IMR-90 (cell line): ENCODE data around the gene ZNF439. TPM values are rescaled to one million over a fixed set of nuclear protein-coding genes. Genes with fewer than 3 reads are reported as not detected.

ENCODE experiments used
- ATAC-seq: fragments of 200-7000 bp; cut with Tn5 transposase; 2 replicates; pipeline ENCODE4 v1.9.1; 2020; ENCODE audit warnings: low read depth, mild to moderate bottlenecking, moderate library complexity
- BruUV-seq: library from RNA; stranded (reverse); fragments of 400-500 nt; replicated peaks from 2 replicates; lab custom pipeline; 2021; lab: Mats Ljungman, UMichigan
- CTCF ChIA-PET: fragments of 300-600 bp; formaldehyde crosslinking; extraction: SDS; loops from one replicate; lab custom pipeline; 2021; ENCODE audit warnings: antibody characterized with exemption; lab: Yijun Ruan, JAX
- POLR2A ChIA-PET: fragments of 300-600 bp; sonication (Branson Sonifier 250); formaldehyde crosslinking; loops from one replicate; lab custom pipeline; 2022; ENCODE audit warnings: antibody characterized with exemption; ENCODE audit not compliant: unreplicated experiment; lab: Charles Lee
- DNase-seq: peaks from one replicate; pipeline ENCODE4 v3.0.0; 2013
- H2AFZ ChIP-seq: replicated peaks from 2 replicates; pipeline ENCODE3; 2013; ENCODE audit warnings: low read length, mild to moderate bottlenecking; ENCODE audit not compliant: poor library complexity
- H2AK5ac ChIP-seq: 2 replicates; pipeline ENCODE4 v1.6.1; 2013; ENCODE audit warnings: low read depth, low read length, inconsistent platforms
- H2AK9ac ChIP-seq: replicated peaks from 2 replicates; pipeline ENCODE3; 2013; ENCODE audit warnings: mild to moderate bottlenecking, low read depth, low read length, moderate library complexity; ENCODE audit not compliant: poor library complexity
- H2BK120ac ChIP-seq: 2 replicates; pipeline ENCODE4 v1.6.1; 2013; ENCODE audit warnings: low read depth, low read length, inconsistent platforms
- H2BK15ac ChIP-seq: 3 replicates; pipeline ENCODE4 v1.6.1; 2013; ENCODE audit warnings: low read depth, low read length, inconsistent platforms
- H2BK20ac ChIP-seq: 2 replicates; pipeline ENCODE4 v1.6.1; 2013; ENCODE audit warnings: low read depth, mild to moderate bottlenecking, inconsistent platforms, low read length, moderate library complexity
- H2BK5ac ChIP-seq: 2 replicates; pipeline ENCODE4 v1.6.1; 2013; ENCODE audit warnings: mild to moderate bottlenecking, low read depth, low read length, inconsistent platforms; ENCODE audit not compliant: poor library complexity, severe bottlenecking
- H3K14ac ChIP-seq: replicated peaks from 2 replicates; pipeline ENCODE4 v1.6.1; 2013; ENCODE audit warnings: low read depth, low read length, inconsistent platforms
- H3K18ac ChIP-seq: 2 replicates; pipeline ENCODE4 v1.6.1; 2013; ENCODE audit warnings: low read depth, low read length, control low read depth
- H3K23ac ChIP-seq: 2 replicates; pipeline ENCODE4 v1.6.1; 2013; ENCODE audit warnings: low read depth, low read length, inconsistent platforms
- H3K27ac ChIP-seq: 2 replicates; pipeline ENCODE4 v1.5.1; 2013; ENCODE audit warnings: mild to moderate bottlenecking, control low read depth, low read length; ENCODE audit not compliant: insufficient read depth
- H3K27me3 ChIP-seq: 2 replicates; pipeline ENCODE4 v1.6.1; 2013; ENCODE audit warnings: low read length; ENCODE audit not compliant: control insufficient read depth, insufficient read depth
- H3K36me3 ChIP-seq: 2 replicates; pipeline ENCODE4 v1.6.1; 2013; ENCODE audit warnings: low read length, mixed read lengths; ENCODE audit not compliant: control insufficient read depth, insufficient read depth
- H3K4ac ChIP-seq: 2 replicates; pipeline ENCODE4 v1.6.1; 2013; ENCODE audit warnings: low read depth, low read length, inconsistent platforms
- H3K4me1 ChIP-seq: 2 replicates; pipeline ENCODE4 v1.6.1; 2013; ENCODE audit warnings: low read length, mixed read lengths; ENCODE audit not compliant: control insufficient read depth, insufficient read depth
- H3K4me2 ChIP-seq: 2 replicates; pipeline ENCODE4 v1.6.1; 2013; ENCODE audit warnings: low read depth, mild to moderate bottlenecking, control low read depth, low read length, moderate library complexity
- H3K4me3 ChIP-seq: 2 replicates; pipeline ENCODE4 v1.5.1; 2013; ENCODE audit warnings: low read depth, mild to moderate bottlenecking, control low read depth, low read length, moderate library complexity; ENCODE audit not compliant: insufficient read depth
- H3K56ac ChIP-seq: 2 replicates; pipeline ENCODE4 v1.6.1; 2013; ENCODE audit warnings: low read length, inconsistent platforms; ENCODE audit not compliant: insufficient read depth; ENCODE audit errors: extremely low read depth
- H3K79me1 ChIP-seq, 2 experiments: 2 replicates each; pipeline ENCODE4 v1.6.1; 2013; ENCODE audit warnings: low read length in 2 of 2, inconsistent platforms in 1 of 2, low read depth in 1 of 2
- H3K9ac ChIP-seq: 2 replicates; pipeline ENCODE4 v1.6.1; 2013; ENCODE audit warnings: low read depth, low read length, control low read depth
- H3K9me1 ChIP-seq: 2 replicates; pipeline ENCODE4 v1.6.1; 2013; ENCODE audit warnings: low read length, inconsistent platforms; ENCODE audit not compliant: insufficient read depth
- H3K9me3 ChIP-seq: 2 replicates; pipeline ENCODE4 v1.6.1; 2013; ENCODE audit warnings: low read length; ENCODE audit not compliant: control insufficient read depth, insufficient read depth
- H4K20me1 ChIP-seq: 2 replicates; pipeline ENCODE4 v1.6.1; 2013; ENCODE audit warnings: low read length, inconsistent platforms; ENCODE audit not compliant: insufficient read depth
- H4K5ac ChIP-seq: 2 replicates; pipeline ENCODE4 v1.6.1; 2013; ENCODE audit warnings: mild to moderate bottlenecking, low read depth, low read length, control low read depth
- H4K8ac ChIP-seq, 2 experiments: 2 replicates each; pipeline ENCODE4 v1.6.1; 2013; ENCODE audit warnings: low read depth in 2 of 2, low read length in 2 of 2, control low read depth in 1 of 2, inconsistent platforms in 1 of 2
- H4K91ac ChIP-seq: 2 replicates; pipeline ENCODE4 v1.6.1; 2013; ENCODE audit warnings: low read depth, low read length, inconsistent platforms; ENCODE audit not compliant: insufficient read depth
- BHLHE40 ChIP-seq: fragments of 150-350 bp; IDR thresholded peaks from 2 replicates; pipeline ENCODE4 v1.6.1; 2016; ENCODE audit warnings: mild to moderate bottlenecking, low read depth, low read length
- CEBPB ChIP-seq: IDR thresholded peaks from 2 replicates; pipeline ENCODE4 v1.6.1; 2012; ENCODE audit warnings: low read depth, low read length, improper control_type of control experiment
- CHD1 ChIP-seq: IDR thresholded peaks from 2 replicates; pipeline ENCODE4 v1.6.1; 2012; ENCODE audit warnings: low read depth, low read length, improper control_type of control experiment
- FOS ChIP-seq: fragments of 150-350 bp; IDR thresholded peaks from 2 replicates; pipeline ENCODE4 v1.6.1; 2016; ENCODE audit warnings: low read depth, low read length
- MAFK ChIP-seq: IDR thresholded peaks from 2 replicates; pipeline ENCODE4 v1.6.1; 2012; ENCODE audit warnings: low read depth, low read length, improper control_type of control experiment
- MAZ ChIP-seq: IDR thresholded peaks from 2 replicates; pipeline ENCODE4 v1.6.1; 2012; ENCODE audit warnings: low read depth, mild to moderate bottlenecking, low read length, improper control_type of control experiment, moderate library complexity, borderline replicate concordance
- MXI1 ChIP-seq: IDR thresholded peaks from 2 replicates; pipeline ENCODE4 v1.6.1; 2012; ENCODE audit warnings: low read depth, mild to moderate bottlenecking, low read length, moderate library complexity, borderline replicate concordance
- NFE2L2 ChIP-seq: fragments of 150-350 bp; IDR thresholded peaks from 2 replicates; pipeline ENCODE4 v1.6.1; 2016; ENCODE audit warnings: low read depth, mild to moderate bottlenecking, low read length
- POLR2A ChIP-seq: IDR thresholded peaks from 2 replicates; pipeline ENCODE4 v1.6.1; 2012; ENCODE audit warnings: mild to moderate bottlenecking, low read depth, low read length
- RAD21 ChIP-seq: IDR thresholded peaks from 2 replicates; pipeline ENCODE4 v1.6.1; 2012; ENCODE audit warnings: low read length, improper control_type of control experiment
- RCOR1 ChIP-seq: IDR thresholded peaks from 2 replicates; pipeline ENCODE4 v1.6.1; 2012; ENCODE audit warnings: mild to moderate bottlenecking, low read length, improper control_type of control experiment; ENCODE audit not compliant: insufficient replicate concordance
- RFX5 ChIP-seq: IDR thresholded peaks from 2 replicates; pipeline ENCODE4 v1.8.0; 2012; ENCODE audit warnings: low read depth, mild to moderate bottlenecking, low read length, moderate library complexity
- SMC3 ChIP-seq: fragments of 150-350 bp; IDR thresholded peaks from 2 replicates; pipeline ENCODE4 v1.6.1; 2016; ENCODE audit warnings: low read depth, mild to moderate bottlenecking, antibody characterized with exemption, low read length, moderate library complexity
- USF2 ChIP-seq: fragments of 150-350 bp; IDR thresholded peaks from 2 replicates; pipeline ENCODE4 v1.6.1; 2017; ENCODE audit warnings: mild to moderate bottlenecking, antibody characterized with exemption, low read length, low read depth
- WGBS, 2 experiments: methylation state at CpG; one replicate each; pipeline versions ENCODE4 v1.1.5 to v1.1.7; 2013; ENCODE audit warnings: missing lambda C conversion rate in 2 of 2; ENCODE audit not compliant: insufficient read length in 1 of 2; ENCODE audit errors: extremely low coverage in 2 of 2; 5-methylcytosine and 5-hydroxymethylcytosine counted together
- dilution Hi-C: fragments of 300-500 bp; cut with HindIII; formaldehyde crosslinking; loops from one replicate; pipeline ENCODE4 v1.14.3; 2018; ENCODE audit warnings: low sequenced_read_pairs; ENCODE audit not compliant: unreplicated experiment
- in situ Hi-C: fragments of 300-500 bp; cut with MboI; formaldehyde crosslinking; loops from 3 replicates; pipeline ENCODE4 v1.14.3; 2019; ENCODE audit warnings: low sequenced_read_pairs, inconsistent platforms, mixed read lengths
- intact Hi-C: fragments of 100-400 bp; cut with micrococcal nuclease; formaldehyde crosslinking; loops from 2 replicates; pipeline ENCODE4 v1.10.0; 2022
- polyA plus RNA-seq, 3 experiments: library from polyadenylated mRNA; depleted of rRNA; stranded (reverse); fragments of >200 nt; gene quantifications; 2 replicates each; pipeline ENCODE4 v1.2.3, GENCODE V29; 2012; ENCODE audit warnings: low replicate concordance in 1 of 3
- total RNA-seq: library from RNA; depleted of rRNA; stranded (reverse); fragments of >200 nt; gene quantifications from 2 replicates; pipeline ENCODE4 v1.2.3, GENCODE V29; 2012
- TF ChIP-seq, protein P1 (sequence below): conservative IDR thresholded peaks from 2 replicates; pipeline ENCODE4 v1.5.1; 2012; ENCODE audit warnings: mild to moderate bottlenecking, low read depth, low read length, improper control_type of control experiment
- TF ChIP-seq, protein P2 (sequence below): fragments of 150-350 bp; IDR thresholded peaks from 2 replicates; pipeline ENCODE4 v1.6.1; 2016; ENCODE audit warnings: low read depth, mild to moderate bottlenecking, low read length, moderate library complexity, borderline replicate concordance

Gene ZNF439
- total and polyA plus RNA-seq, 2 of the 4 experiments (the other 2 are of a cell fraction), result 4.8 to 8.4 TPM

DNA sequence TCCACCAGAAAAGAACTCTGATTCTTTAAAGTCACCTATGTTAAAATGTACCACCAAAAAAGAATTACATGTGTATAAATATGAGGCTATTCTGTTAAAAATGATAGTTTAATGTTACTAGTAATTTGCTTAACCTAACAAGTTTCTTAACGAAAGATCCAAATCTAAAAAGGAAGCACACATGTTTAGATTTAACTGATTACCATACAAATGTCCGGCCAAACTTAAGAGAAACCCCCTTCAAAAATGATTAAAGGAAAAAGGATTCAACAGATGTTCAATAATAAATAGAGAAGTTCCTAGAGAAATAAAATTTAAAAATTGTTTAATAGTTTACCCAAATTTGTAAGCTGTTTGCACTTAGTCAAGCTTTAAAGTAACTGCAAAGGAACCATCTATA, 34.1 kb downstream of the ZNF439 start:
- no peaks in the 10 kb centered on the region for H3K79me1 ChIP-seq
- no peak overlapping the region for H2AK5ac ChIP-seq
- H4K91ac ChIP-seq, result no peak overlapping the region
- no peaks in the 10 kb centered on the region for H3K36me3 ChIP-seq
- H3K27me3 ChIP-seq, result no peaks in the 10 kb centered on the region
- H3K14ac ChIP-seq, result no peak overlapping the region
- no peak overlapping the region for H3K9ac ChIP-seq
- H4K20me1 ChIP-seq, result no peaks in the 10 kb centered on the region
- H4K8ac ChIP-seq, result no peak overlapping the region
- POLR2A ChIA-PET, result no interaction called here
- H2AK9ac ChIP-seq, result no peak overlapping the region
- TF ChIP-seq BHLHE40 (no peak), CHD1 (no peak), MAZ (no peak), MAFK (no peak), CEBPB (no peak), MXI1 (no peak), RAD21 (no peak), RCOR1 (no peak), SMC3 (no peak), NFE2L2 (no peak), POLR2A (no peak), USF2 (no peak), RFX5 (no peak), FOS (no peak)
- TF ChIP-seq, protein P1, sequence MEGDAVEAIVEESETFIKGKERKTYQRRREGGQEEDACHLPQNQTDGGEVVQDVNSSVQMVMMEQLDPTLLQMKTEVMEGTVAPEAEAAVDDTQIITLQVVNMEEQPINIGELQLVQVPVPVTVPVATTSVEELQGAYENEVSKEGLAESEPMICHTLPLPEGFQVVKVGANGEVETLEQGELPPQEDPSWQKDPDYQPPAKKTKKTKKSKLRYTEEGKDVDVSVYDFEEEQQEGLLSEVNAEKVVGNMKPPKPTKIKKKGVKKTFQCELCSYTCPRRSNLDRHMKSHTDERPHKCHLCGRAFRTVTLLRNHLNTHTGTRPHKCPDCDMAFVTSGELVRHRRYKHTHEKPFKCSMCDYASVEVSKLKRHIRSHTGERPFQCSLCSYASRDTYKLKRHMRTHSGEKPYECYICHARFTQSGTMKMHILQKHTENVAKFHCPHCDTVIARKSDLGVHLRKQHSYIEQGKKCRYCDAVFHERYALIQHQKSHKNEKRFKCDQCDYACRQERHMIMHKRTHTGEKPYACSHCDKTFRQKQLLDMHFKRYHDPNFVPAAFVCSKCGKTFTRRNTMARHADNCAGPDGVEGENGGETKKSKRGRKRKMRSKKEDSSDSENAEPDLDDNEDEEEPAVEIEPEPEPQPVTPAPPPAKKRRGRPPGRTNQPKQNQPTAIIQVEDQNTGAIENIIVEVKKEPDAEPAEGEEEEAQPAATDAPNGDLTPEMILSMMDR, result no peak
- TF ChIP-seq, protein P2, sequence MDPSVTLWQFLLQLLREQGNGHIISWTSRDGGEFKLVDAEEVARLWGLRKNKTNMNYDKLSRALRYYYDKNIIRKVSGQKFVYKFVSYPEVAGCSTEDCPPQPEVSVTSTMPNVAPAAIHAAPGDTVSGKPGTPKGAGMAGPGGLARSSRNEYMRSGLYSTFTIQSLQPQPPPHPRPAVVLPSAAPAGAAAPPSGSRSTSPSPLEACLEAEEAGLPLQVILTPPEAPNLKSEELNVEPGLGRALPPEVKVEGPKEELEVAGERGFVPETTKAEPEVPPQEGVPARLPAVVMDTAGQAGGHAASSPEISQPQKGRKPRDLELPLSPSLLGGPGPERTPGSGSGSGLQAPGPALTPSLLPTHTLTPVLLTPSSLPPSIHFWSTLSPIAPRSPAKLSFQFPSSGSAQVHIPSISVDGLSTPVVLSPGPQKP, result no peak
- no peak overlapping the region for H3K4me3 ChIP-seq
- H3K9me3 ChIP-seq, result no peaks in the 10 kb centered on the region
- H3K56ac ChIP-seq, result no peak overlapping the region
- no peak for ATAC-seq
- peaks cover 3% of the 10 kb centered on the region; the same call in 1 of the 2 replicates for H3K9me1 ChIP-seq
- H3K4me1 ChIP-seq, result peaks cover 2% of the 10 kb centered on the region; the same call in 1 of the 2 replicates
- no peak overlapping the region for H2AFZ ChIP-seq
- DNase-seq, result no peak
- H3K4me2 ChIP-seq, result no peak overlapping the region
- H2BK20ac ChIP-seq, result no peak overlapping the region
- no peak overlapping the region for H2BK120ac ChIP-seq
- H3K18ac ChIP-seq, result no peak overlapping the region
- BruUV-seq, result no TSS peak
- intact Hi-C loops (loop anchor here (5.0 kb wide), 2 partner anchors 85 to 790 kb away; partner anchors contain the start of gene ZNF491), dilution Hi-C loops (no loop called here), in situ Hi-C loops (loop anchor here (5.0 kb wide), 1 partner anchor 260 kb away; the partner anchor contains the start of gene ZNF20)
- WGBS, 2 experiments, result no CpG with 5 or more reads among the region's 2 CpGs
- H3K23ac ChIP-seq, result no peak overlapping the region
- no peak overlapping the region for H4K5ac ChIP-seq
- no peak overlapping the region for H3K4ac ChIP-seq
- CTCF ChIA-PET, result interaction anchor here (0.7 to 1.0 kb wide), 3 partner anchors 177 to 471 kb away, joined by 3 read pairs; no protein-coding TSS in a partner anchor
- no peak overlapping the region for H2BK15ac ChIP-seq
- no peak overlapping the region for H2BK5ac ChIP-seq
- H3K27ac ChIP-seq, result no peak overlapping the region
